GM12873 (cell line): Measurements from ENCODE around the gene QRFP.

ENCODE experiments used
- CTCF ChIP-seq: IDR thresholded peaks from 2 replicates; pipeline ENCODE4 v1.5.1; 2012; ENCODE audit warnings: low read depth, mild to moderate bottlenecking, moderate library complexity, low read length, control low read depth; ENCODE audit not compliant: insufficient read depth; ENCODE audit errors: missing control alignments

Gene QRFP

GRCh38 chr9:130924448-130924788 is 27.8 kb upstream of the QRFP start:
- no peak for TF ChIP-seq CTCF

GRCh38 chr9:130923611-130924447 is 27.2 kb upstream of the QRFP start:
- TF ChIP-seq CTCF = no peak

- no peak for TF ChIP-seq CTCF
Measured at GRCh38 chr9:130922893-130923610, 26.4 kb upstream of the QRFP start.

- TF ChIP-seq CTCF = no peak
Measured at GRCh38 chr9:130921989-130922892, 25.6 kb upstream of the QRFP start.

GRCh38 chr9:130921300-130921988 is 24.8 kb upstream of the QRFP start:
- TF ChIP-seq CTCF = no peak

GRCh38 chr9:130920762-130921299 is 24.2 kb upstream of the QRFP start:
- no peak for TF ChIP-seq CTCF

GRCh38 chr9:130920233-130920632 is 23.6 kb upstream of the QRFP start:
- no peak for TF ChIP-seq CTCF
